ENCODE data around the gene GTF2F1.
"Not testable (repeated sequence)": the region's sequence is repeated elsewhere in the genome, so short reads cannot be mapped to it uniquely, and the experiment has no call there.

GTF2F1 gene

GRCh38 chr19:6417713-6418561 is 25.0 kb upstream of the GTF2F1 start:
- DNase-seq (ENCODE audit: low read depth in 2 of 2): no peak

- DNase-seq (ENCODE audit: low read depth in 2 of 2): no peak
These were observed 23.9 kb upstream of the GTF2F1 start for GRCh38 chr19:6416658-6417405.

DNA sequence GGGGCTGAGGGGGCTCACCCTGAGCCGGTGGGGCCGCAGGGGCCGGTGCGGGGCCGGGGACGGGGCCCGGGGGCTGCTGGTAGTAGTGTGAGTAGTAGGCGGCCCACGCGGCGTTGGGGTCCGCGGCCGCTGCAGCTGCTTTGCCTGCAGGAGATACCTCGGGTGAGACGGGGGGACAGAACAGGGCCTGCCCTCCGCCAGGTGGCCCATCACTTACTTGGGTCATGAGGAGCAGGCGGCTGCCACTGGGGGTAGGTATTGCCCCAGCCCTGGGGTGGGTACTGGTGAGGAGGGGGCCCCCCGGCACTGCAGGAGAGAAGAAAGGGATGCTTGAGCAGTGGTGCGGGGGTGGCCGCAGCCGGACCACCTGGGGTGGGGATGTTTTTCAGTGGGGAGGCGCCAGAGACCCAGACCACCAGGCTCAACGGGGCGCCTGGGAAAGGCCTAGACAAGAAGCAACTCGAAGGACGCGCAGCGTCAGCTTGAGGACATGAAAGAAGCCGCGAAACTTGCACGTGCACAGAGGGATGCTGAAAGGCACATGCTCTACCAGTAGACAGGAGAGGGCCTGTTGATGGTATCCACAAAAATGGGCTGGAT is 22.7 kb upstream of the GTF2F1 start:
- no peak for DNase-seq (ENCODE audit: low read depth in 2 of 2)

DNA sequence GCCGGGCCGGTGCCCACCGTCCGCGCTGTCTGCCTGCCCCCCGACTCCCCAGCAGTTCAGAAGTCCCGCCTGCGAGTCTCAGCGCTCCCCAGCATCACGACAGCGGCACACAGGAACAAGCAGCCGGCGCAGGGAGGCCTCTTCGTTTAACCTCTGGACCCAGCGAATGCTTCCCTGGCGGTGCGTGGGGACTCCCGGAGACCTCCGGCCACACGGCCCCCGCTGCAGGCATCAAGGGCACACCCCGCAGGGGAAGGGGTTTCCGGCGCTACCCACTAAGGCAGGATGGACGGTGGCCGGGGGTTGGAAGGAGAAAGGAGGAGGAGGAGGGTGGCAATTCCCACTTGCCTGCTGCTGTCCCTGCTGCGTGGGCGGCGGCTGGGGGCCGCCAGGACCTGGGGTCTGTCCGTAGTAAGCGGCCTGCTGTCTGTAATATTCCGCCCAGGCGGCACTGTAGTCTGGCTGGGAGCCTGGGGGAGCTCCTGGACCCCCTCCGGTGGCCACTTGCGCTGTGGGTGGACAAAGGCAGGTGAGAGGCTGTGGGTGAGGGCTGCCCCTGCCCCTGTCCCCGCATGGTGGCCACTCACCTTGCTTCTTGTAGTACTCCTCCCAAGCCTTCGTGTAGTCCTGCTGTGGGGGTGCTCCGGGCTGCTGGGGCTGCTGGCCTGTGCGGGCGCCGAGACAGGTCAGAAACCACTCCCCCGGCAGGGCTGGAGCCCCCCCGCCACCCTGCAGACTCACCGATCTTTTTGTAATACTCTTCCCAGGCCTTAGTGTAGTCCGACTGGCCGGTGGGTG is 22.0 kb upstream of the GTF2F1 start:
- DNase-seq (ENCODE audit: low read depth in 2 of 2): no peak

DNA sequence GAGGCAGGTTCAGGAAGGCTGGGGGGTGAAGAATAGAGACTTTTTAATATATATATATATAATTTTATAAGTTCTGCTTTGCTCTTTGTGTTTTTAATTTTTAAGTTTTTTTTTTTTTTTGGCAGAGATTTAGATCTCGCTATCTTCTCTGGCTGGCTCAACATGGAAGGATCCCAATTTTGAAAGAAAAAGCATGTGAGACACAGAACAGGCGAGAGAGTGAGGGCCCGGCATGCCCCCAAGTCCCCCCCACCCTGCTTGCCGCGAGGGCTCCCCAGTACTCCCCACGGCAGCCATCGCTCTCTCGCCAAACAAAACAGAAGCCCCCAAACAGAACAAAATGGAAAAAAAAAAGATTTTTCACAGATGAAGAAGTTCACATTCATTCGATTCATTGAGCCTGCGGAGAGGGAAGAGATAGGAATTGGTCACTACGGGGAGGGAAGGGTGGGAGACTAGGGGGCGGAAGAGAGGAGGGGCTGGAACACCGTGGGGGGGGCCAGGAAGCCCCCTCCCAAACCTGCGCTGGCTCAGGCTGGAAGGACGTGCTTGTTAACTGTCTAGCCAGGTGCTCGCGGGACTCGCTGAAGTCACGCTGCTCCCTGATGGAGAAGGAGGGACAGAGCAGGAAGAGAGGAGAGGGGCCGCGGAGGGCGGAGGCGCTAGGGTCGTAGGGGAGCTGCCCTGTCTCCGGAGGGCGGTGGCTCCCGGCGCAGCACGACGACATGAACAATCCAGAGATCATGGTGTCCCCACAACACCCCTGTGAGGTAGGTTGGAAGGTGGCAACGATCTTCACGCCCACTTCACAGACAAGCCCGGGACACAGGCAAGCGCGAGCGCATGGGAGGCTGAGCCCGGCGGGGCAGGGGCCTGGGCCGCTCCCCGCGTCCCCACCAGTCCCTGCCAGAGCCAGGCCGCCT is 21.0 kb upstream of the GTF2F1 start:
- no peak for DNase-seq (ENCODE audit: low read depth in 2 of 2)

- DNase-seq (ENCODE audit: low read depth in 2 of 2): no peak
These were observed 20.3 kb upstream of the GTF2F1 start for GRCh38 chr19:6413291-6413690.

GRCh38 chr19:6412447-6413091 is 19.6 kb upstream of the GTF2F1 start:
- DNase-seq (ENCODE audit: low read depth in 2 of 2): peak; percentile 44 to 47

- no peak for DNase-seq (ENCODE audit: low read depth in 2 of 2)
These were observed 19.1 kb upstream of the GTF2F1 start for GRCh38 chr19:6412061-6412446.

DNA sequence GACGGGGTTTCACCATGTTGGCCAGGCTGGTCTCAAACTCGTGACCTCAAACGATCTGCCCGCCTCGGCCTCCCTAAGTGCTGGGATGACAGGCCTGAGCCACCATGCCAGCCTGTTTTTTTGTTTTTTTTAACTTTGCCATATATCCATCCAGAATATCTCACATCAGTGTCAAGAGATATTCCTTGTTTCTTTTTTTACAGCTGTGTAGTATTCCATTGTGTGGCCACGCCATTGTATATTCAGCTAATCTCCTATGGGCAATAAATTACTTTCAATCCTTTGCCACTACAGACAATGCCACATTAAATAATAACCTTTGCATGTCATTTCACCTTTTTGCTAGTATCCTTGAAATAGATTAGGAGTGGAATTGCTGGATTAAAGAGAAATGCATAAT is 16.4 kb upstream of the GTF2F1 start:
- DNase-seq (ENCODE audit: low read depth in 2 of 2): no peak

GRCh38 chr19:6406401-6406800 is 13.4 kb upstream of the GTF2F1 start:
- DNase-seq (ENCODE audit: low read depth in 2 of 2): no peak

DNA sequence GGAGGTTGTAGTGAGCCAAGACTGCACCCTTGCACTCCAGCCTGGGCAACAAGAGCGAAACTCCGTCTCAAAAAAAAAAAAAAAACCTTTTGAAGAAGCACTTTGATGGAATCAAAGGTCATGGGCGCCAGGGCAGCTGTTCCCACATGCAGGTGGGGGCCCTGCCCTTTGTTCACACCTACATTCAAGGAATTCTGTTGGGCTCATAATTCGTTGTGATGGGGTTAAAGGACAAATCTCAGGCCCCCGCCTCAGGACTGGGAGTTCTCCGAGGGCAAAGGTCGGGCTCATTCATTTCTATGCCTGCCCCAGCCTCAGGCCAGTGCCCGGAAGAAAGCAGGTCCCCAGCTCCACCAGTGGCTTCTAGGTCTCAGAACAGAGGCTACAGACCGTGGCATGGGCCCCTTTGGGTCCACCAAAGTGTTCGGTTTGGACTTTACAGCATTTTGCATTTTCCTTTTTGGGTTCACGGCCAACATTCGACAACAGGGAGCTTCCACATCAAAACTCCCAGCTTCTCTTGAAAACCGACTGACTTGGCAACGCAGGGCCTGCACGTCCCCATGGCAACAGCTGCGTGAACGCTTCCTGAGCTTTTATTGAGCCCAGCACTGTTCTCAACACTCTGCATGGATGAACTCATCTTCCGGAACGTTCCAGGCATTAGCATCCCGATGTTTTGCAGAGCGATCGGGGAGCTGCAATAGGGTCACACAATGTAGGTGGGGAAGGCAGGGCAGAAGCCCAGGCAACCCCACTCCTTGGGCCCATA is 10.1 kb upstream of the GTF2F1 start:
- DNase-seq (ENCODE audit: low read depth in 2 of 2): no peak

- no peak for DNase-seq (ENCODE audit: low read depth in 2 of 2)
These were observed 9.1 kb upstream of the GTF2F1 start for GRCh38 chr19:6402058-6402457.

DNA sequence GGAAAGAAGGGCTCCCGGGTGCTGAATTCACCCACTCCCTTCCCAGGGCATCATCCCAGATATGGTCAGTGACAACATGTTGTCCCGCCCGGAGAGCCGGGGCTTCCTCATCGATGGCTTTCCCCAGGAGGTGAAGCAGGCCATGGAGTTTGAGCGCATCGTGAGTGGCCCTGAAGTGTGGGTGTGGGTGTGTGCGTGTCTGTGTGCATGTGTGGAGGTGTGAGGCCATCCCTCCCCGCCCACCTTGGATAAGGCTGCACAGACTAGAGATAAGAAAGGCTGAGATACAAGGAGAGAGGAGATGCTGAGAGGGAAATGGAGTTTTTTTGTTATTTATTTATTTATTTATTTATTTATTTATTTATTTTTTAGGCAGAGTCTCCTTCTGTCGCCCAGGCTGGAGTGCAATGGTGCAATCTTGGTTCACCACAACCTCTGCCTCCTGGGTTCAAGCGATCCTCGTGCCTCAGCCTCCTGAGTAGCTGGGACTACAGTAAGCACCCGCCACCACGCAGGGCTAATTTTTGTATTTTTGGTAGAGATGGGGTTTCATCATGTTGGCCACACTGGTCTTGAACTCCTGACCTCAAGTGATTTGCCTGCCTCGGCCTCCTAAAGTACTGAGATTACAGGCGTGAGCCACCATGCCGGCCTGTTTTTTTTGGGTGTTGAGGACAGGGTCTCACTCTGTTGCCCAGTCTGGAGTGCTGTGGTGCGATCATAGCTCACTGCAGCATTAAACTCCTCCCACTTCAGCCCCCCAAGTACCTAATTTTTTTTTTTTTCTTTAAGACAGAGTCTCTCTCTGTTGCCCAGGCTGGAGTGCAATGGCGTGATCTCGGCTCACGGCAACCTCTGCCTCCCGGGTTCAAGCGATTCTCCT is 7.3 kb upstream of the GTF2F1 start:
- DNase-seq (ENCODE audit: low read depth in 2 of 2): not testable (repeated sequence)

- no peak for DNase-seq (ENCODE audit: low read depth in 2 of 2)
These were observed 3.3 kb upstream of the GTF2F1 start for GRCh38 chr19:6396305-6396704.

GRCh38 chr19:6394831-6395230 is 1.9 kb upstream of the GTF2F1 start:
- no peak for DNase-seq (ENCODE audit: low read depth in 2 of 2)

- peak in 1 of 2 donors; percentile 68 for DNase-seq (ENCODE audit: low read depth in 2 of 2)
These were observed 1.0 kb upstream of the GTF2F1 start for GRCh38 chr19:6393983-6394412.

GRCh38 chr19:6392221-6393073 is 517 bp downstream of the GTF2F1 start:
- DNase-seq (ENCODE audit: low read depth in 2 of 2): no peak

DNA sequence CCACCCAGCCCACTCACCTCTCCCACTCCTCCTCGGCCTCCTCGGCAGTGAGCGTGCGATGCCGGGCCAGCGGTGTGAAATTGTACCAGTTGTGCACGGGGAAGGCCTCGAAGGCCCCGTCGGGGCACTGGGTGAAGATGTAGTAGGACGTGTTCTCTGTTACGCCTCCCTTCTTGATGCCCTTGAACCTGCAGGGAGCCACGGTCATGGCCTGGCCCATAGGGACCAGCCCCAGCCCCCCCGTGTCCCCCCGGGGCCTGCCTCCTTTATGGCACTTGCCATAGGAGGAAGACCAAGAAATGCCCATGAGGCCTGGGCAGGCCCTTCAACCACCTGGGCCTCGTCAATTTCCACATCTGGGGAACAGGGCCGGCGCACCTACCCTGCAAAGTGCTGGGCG is 5.6 kb downstream of the GTF2F1 start:
- no peak for DNase-seq (ENCODE audit: low read depth in 2 of 2)
